ENCODE results near the gene ITIH4. TPM values are rescaled to one million over a fixed set of nuclear protein-coding genes. Genes with fewer than 3 reads are reported as not detected.

The ITIH4 gene
- 0.35 to 1.6 TPM (median 0.55 TPM) in 5 replicates for total RNA-seq (2022; extraction: Qiagen RNA extraction; ENCODE audit: low read depth)

GRCh38 chr3:52830535-52831258, at the start of gene ITIH4:
TSS of gene ITIH4 (minus strand) at chr3:52830672. CDS start at chr3:52830642, 30 bp downstream.

DNA sequence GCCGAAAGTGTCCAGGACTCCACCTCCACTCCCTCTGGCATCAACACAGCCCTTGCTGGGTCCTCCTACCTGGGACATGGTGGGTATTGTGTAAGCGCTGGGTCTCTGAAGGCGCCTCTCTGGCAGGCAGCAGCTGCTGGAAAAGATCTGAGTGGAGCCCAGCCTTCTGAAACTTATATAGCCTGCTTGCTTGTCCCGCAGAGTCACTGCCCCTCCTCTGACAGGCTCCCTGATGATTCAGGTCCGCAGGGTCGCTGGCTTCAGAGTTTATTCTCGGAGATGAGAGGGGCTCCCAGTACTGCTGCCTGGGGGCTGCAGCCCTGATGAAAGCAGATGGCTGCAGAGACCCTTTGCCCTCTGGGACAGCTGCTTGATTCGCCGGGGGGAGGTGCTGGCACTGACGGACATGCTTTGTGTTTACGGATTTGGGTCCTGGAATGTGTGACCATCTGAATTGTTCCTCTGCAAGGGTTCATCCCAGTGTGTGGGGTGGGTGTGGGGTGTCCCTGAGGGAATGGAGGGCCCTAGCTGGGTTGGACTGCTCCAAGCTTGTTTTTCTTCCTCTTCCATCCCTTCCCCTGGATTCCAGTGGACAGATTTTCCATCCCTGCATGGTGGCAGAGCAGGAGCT, 4.5 kb upstream of the ITIH4 start, which contains the start of gene MUSTN1:
Gene MUSTN1, minus strand, starts transcription at position 149 of the 631 bp plus-strand sequence. Its CDS starts 71 bp downstream, at position 78.

GRCh38 chr3:52794612-52795099, 35.8 kb downstream of the ITIH4 start, which contains the start of gene ITIH3:
TSS of gene ITIH3 (plus strand) at chr3:52794796. CDS start at chr3:52794804, 8 bp downstream.

GRCh38 chr3:52777127-52777958, 53.1 kb downstream of the ITIH4 start, which contains the start of gene ITIH1:
TSS of gene ITIH1 (plus strand) at chr3:52777599. CDS start at chr3:52777616, 17 bp downstream.

DNA sequence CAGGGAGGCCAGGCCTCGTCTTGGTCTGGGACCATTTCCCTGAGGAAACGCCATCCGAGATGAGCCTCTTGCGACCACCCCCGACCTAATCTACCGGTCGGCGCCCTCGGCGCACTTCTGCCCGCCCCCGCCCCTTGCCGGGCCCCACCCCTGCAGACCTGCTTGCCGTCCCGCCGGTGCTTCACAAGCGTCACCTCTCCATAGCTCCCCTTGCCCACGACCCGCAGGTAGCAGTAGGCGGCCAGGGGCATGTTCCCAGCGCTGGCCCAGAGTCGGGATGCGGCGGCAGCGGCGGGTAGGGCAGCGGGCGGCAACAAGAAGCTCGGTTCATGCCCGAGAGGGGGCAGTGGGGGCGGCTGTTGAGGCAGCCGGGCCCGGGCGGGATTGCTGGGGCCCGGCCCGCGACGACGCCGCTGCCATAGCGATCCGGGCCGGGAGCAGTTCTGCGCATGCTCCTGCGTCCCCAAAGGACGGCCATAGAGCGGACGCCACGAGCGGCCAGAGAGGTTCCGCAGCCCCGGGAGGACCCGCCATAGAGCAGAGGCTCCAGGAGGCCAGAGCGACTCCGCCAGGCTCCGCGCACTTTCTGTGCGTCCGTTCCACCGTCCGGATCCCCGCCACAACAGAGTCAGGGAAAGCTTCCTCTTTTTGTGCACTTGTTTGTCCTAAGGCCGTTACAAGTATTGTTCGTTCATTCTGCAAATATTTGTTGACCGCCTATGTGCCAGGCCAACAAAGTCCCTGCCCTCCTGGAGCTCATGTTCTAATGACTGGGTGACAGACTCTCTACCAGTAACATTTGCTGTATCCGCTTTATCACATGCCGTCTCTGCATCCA, 59.8 kb downstream of the ITIH4 start, which contains the start of gene NEK4:
Gene NEK4, minus strand, starts transcription at position 445 of the 838 bp plus-strand sequence. Its CDS starts 194 bp downstream, at position 251.

Other genes starting within 250 kb of the ITIH4 start
- 9.3 to 17.3 TPM (median 13.7 TPM) in 5 replicates for gene PBRM1, start 144.8 kb downstream of the ITIH4 start, total RNA-seq (2022; extraction: Qiagen RNA extraction; ENCODE audit: low read depth)
- gene GNL3, start 144.6 kb downstream of the ITIH4 start, total RNA-seq (2022; extraction: Qiagen RNA extraction; ENCODE audit: low read depth), result 98.0 to 179 TPM (median 109 TPM) in 5 replicates
- 32.4 to 39.5 TPM (median 36.9 TPM) in 5 replicates for gene GLT8D1, start 124.9 kb downstream of the ITIH4 start, total RNA-seq (2022; extraction: Qiagen RNA extraction; ENCODE audit: low read depth)
- 129 to 170 TPM (median 164 TPM) in 5 replicates for gene SPCS1, start 124.6 kb downstream of the ITIH4 start, total RNA-seq (2022; extraction: Qiagen RNA extraction; ENCODE audit: low read depth)
- 13.4 to 14.8 TPM (median 14.5 TPM) in 5 replicates for gene NEK4, start 59.7 kb downstream of the ITIH4 start, total RNA-seq (2022; extraction: Qiagen RNA extraction; ENCODE audit: low read depth)
- gene ITIH1, start 53.1 kb downstream of the ITIH4 start, total RNA-seq (2022; extraction: Qiagen RNA extraction; ENCODE audit: low read depth), result not detected in 5 replicates
- 0.12 TPM in 1 of 5 replicates, not detected in the others for gene ITIH3, start 35.9 kb downstream of the ITIH4 start, total RNA-seq (2022; extraction: Qiagen RNA extraction; ENCODE audit: low read depth)
- not detected in 5 replicates for gene MUSTN1, start 4.3 kb upstream of the ITIH4 start, total RNA-seq (2022; extraction: Qiagen RNA extraction; ENCODE audit: low read depth)
- gene STIMATE, start 66.9 kb upstream of the ITIH4 start, total RNA-seq (2022; extraction: Qiagen RNA extraction; ENCODE audit: low read depth), result 6.3 to 10.3 TPM (median 7.4 TPM) in 5 replicates
- gene SFMBT1, start 215.4 kb upstream of the ITIH4 start, total RNA-seq (2022; extraction: Qiagen RNA extraction; ENCODE audit: low read depth), result 6.1 to 8.6 TPM (median 8.1 TPM) in 5 replicates

All from A549 treated with RU486 at 1 μM for 4 hours (cell line).